ENCODE data around the gene HAGH.

Gene HAGH

GRCh38 chr16:1785846-1786170, 40.8 kb downstream of the HAGH start:
- no peak for DNase-seq

- DNase-seq: no peak
Observed at GRCh38 chr16:1784977-1785845, 41.4 kb downstream of the HAGH start.

GRCh38 chr16:1782408-1783264, 44.0 kb downstream of the HAGH start, which contains the start of the genes NUBP2 and SPSB3:
TSS of gene NUBP2 (plus strand) at chr16:1782960. CDS start at chr16:1783021, 61 bp downstream.
TSS of gene SPSB3 (minus strand) at chr16:1782571. CDS start at chr16:1781483, 1,088 bp downstream.
- DNase-seq: peak; percentile 96

GRCh38 chr16:1781758-1782407, 44.7 kb downstream of the HAGH start:
- peak; percentile 52 for DNase-seq

GRCh38 chr16:1781254-1781653, 45.4 kb downstream of the HAGH start:
- no peak for DNase-seq

GRCh38 chr16:1780677-1781072, 46.0 kb downstream of the HAGH start:
- DNase-seq: no peak

GRCh38 chr16:1779741-1780676, 46.6 kb downstream of the HAGH start:
- DNase-seq: no peak

- no peak for DNase-seq
Observed at GRCh38 chr16:1779234-1779701, 47.4 kb downstream of the HAGH start.

GRCh38 chr16:1778200-1779179, 48.1 kb downstream of the HAGH start:
- DNase-seq: no peak

GRCh38 chr16:1777375-1778199, 49.0 kb downstream of the HAGH start:
- DNase-seq: no peak

GRCh38 chr16:1776991-1777374, 49.6 kb downstream of the HAGH start:
- DNase-seq: no peak

- DNase-seq: no peak
Observed at GRCh38 chr16:1776672-1776955, 50.0 kb downstream of the HAGH start.

- DNase-seq: no peak
Observed at GRCh38 chr16:1775846-1776671, 50.6 kb downstream of the HAGH start.

GRCh38 chr16:1775006-1775845, 51.4 kb downstream of the HAGH start:
- DNase-seq: no peak

GRCh38 chr16:1774448-1774780, 52.2 kb downstream of the HAGH start:
- DNase-seq: no peak

- no peak for DNase-seq
Observed at GRCh38 chr16:1773703-1774447, 52.8 kb downstream of the HAGH start.

- DNase-seq: peak; percentile 94
Observed at GRCh38 chr16:1772908-1773702, 53.5 kb downstream of the HAGH start, which contains the start of gene MRPS34. TSS of gene MRPS34 (minus strand) at chr16:1773134. CDS start at chr16:1773119, 15 bp downstream.

All from retina (tissue), 1 donor.